HL-60 (cell line): Measurements from ENCODE around the gene CNTN6.

Experiments
- DNase-seq, 2 experiments: peaks; one replicate each; pipeline ENCODE4 v3.0.0-alpha.2; 2010 to 2020; ENCODE audit warnings: low read depth in 1 of 2, low spot score in 1 of 2
- H3K27ac ChIP-seq: fragments of 250-450 bp; sonication (Bioruptor Pico); replicated peaks from 2 replicates; pipeline ENCODE4 v1.5.1; 2020; ENCODE audit warnings: mild to moderate bottlenecking, moderate library complexity
- H3K27me3 ChIP-seq: fragments of 250-450 bp; sonication (Bioruptor Pico); 2 replicates; pipeline ENCODE4 v1.5.1; 2021; ENCODE audit warnings: mild to moderate bottlenecking, moderate library complexity; ENCODE audit not compliant: insufficient read depth, poor library complexity, severe bottlenecking
- H3K4me3 ChIP-seq: replicated peaks from 2 replicates; pipeline ENCODE4 v1.5.1; 2011; ENCODE audit warnings: mild to moderate bottlenecking, control low read depth, low read length; ENCODE audit not compliant: insufficient read depth
- GABPA ChIP-seq: IDR thresholded peaks from 2 replicates; pipeline ENCODE4 v1.6.1; 2012; ENCODE audit warnings: low read depth
- POLR2AphosphoS5 ChIP-seq: IDR thresholded peaks from 2 replicates; pipeline ENCODE4 v1.6.1; 2012; ENCODE audit warnings: low read depth
- SPI1 ChIP-seq: IDR thresholded peaks from 2 replicates; pipeline ENCODE4 v1.6.1; 2012; ENCODE audit warnings: low read depth, mild to moderate bottlenecking, borderline replicate concordance
- TF ChIP-seq, protein P1 (sequence below): IDR thresholded peaks from 2 replicates; pipeline ENCODE4 v1.6.1; 2012; ENCODE audit warnings: low read depth; ENCODE audit not compliant: insufficient replicate concordance
- TF ChIP-seq, protein P2 (sequence below): IDR thresholded peaks from one replicate; pipeline ENCODE4 v1.5.1; 2011; ENCODE audit warnings: low read length, control low read depth, inconsistent platforms; ENCODE audit not compliant: insufficient read depth

CNTN6 gene

DNA sequence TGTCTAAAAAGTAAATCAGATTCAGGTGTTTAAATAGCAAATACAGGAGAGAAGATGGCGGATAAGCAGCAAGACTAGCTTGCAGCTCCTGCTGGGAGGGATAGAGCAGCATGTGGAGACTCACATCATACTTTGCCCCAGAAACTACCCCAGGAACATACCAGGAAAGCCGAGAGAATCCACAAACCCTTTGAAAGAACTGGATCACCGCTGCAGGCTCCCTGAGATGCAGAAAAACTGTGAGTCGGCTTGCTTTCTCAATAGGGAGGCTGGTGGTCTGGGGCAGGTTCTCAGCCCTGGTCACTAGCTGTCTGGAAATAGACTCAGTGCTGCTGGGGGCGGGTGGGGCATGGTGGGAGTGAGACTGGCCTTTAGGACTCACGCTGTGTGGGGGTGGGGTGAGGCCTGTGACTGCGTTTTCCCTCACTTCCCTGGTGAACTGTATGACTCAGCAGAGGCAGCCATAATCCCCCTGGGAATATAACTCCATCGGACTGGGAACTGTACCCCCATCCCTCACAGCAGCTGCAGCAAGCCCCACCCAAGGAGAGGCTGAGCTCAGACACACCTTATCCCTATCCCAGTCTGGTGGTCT lies 142.8 kb downstream of the CNTN6 start:
- H3K27ac ChIP-seq: no peak overlapping the region
- no peak for DNase-seq
- no peaks in the 10 kb centered on the region for H3K27me3 ChIP-seq
- TF ChIP-seq GABPA (no peak), POLR2AphosphoS5 (no peak)
- TF ChIP-seq, protein P1, sequence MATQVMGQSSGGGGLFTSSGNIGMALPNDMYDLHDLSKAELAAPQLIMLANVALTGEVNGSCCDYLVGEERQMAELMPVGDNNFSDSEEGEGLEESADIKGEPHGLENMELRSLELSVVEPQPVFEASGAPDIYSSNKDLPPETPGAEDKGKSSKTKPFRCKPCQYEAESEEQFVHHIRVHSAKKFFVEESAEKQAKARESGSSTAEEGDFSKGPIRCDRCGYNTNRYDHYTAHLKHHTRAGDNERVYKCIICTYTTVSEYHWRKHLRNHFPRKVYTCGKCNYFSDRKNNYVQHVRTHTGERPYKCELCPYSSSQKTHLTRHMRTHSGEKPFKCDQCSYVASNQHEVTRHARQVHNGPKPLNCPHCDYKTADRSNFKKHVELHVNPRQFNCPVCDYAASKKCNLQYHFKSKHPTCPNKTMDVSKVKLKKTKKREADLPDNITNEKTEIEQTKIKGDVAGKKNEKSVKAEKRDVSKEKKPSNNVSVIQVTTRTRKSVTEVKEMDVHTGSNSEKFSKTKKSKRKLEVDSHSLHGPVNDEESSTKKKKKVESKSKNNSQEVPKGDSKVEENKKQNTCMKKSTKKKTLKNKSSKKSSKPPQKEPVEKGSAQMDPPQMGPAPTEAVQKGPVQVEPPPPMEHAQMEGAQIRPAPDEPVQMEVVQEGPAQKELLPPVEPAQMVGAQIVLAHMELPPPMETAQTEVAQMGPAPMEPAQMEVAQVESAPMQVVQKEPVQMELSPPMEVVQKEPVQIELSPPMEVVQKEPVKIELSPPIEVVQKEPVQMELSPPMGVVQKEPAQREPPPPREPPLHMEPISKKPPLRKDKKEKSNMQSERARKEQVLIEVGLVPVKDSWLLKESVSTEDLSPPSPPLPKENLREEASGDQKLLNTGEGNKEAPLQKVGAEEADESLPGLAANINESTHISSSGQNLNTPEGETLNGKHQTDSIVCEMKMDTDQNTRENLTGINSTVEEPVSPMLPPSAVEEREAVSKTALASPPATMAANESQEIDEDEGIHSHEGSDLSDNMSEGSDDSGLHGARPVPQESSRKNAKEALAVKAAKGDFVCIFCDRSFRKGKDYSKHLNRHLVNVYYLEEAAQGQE: no peak
- no peak overlapping the region for H3K4me3 ChIP-seq

DNA sequence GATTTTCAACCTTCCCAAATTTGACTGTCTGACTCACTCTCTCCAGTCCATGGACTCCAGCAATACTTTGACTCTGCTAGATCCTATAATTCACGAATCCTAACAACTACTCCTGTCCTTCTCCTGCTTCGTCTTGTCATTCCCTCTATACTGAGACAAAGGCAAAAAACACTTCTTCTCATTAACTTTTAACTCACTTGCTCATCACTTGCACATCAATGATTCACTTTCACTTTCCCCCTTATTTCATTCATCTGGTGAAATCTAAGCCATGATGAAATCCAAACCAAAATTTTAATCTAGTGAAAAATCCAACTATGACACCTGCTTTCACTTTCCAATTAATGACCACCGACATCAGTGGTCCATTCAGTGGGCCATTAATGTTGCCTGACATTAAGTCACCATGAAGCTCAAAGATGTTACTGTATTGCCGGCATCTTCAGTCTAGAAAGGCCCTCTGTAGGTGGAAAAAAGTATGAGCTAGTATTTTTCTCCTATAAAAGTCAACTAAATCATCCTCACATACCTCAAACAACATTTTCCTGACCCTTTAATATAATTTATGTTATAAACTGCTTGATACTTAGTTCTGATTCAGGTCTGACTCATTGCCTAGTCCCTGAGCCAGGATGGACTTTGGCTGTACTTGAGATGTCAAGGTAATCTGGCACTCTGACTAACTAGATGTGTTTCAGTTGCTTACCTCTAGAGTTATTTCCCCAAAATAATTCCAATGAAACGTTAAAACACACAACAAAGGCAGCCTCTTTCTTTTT lies 158.6 kb downstream of the CNTN6 start:
- H3K4me3 ChIP-seq: no peak overlapping the region
- H3K27me3 ChIP-seq: no peaks in the 10 kb centered on the region
- TF ChIP-seq GABPA (no peak), SPI1 (no peak), POLR2AphosphoS5 (no peak)
- TF ChIP-seq, protein P1: no peak
- TF ChIP-seq, protein P2, sequence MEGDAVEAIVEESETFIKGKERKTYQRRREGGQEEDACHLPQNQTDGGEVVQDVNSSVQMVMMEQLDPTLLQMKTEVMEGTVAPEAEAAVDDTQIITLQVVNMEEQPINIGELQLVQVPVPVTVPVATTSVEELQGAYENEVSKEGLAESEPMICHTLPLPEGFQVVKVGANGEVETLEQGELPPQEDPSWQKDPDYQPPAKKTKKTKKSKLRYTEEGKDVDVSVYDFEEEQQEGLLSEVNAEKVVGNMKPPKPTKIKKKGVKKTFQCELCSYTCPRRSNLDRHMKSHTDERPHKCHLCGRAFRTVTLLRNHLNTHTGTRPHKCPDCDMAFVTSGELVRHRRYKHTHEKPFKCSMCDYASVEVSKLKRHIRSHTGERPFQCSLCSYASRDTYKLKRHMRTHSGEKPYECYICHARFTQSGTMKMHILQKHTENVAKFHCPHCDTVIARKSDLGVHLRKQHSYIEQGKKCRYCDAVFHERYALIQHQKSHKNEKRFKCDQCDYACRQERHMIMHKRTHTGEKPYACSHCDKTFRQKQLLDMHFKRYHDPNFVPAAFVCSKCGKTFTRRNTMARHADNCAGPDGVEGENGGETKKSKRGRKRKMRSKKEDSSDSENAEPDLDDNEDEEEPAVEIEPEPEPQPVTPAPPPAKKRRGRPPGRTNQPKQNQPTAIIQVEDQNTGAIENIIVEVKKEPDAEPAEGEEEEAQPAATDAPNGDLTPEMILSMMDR: no peak
- H3K27ac ChIP-seq: no peak overlapping the region
- no peak for DNase-seq

DNA sequence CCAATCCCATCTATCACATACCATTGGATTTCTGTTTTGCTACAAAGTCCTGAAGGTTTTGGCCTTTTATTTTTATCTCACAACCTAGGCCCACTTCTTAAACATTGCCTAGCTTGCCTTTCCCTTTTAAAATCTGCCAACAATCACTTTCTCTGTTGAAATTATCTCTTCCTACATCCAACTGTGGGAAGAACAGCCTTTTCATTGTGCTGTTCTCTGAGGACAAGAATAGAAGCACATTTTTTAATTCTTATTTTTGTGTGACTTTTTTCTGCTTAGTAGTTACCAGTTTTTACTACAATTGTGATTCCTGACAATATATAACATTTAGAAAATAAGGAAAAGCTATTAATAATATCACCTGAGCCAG lies 159.2 kb downstream of the CNTN6 start:
- Histone ChIP-seq H3K27me3 (no peaks in the 10 kb centered on the region), H3K4me3 (no peak overlapping the region), H3K27ac (no peak overlapping the region)
- DNase-seq: no peak
- TF ChIP-seq GABPA (no peak), SPI1 (no peak), POLR2AphosphoS5 (no peak)
- TF ChIP-seq, protein P1: no peak
- TF ChIP-seq, protein P2: no peak
